HL-60 (cell line): ENCODE results near the gene TTI1.

Experiments used
- CTCF ChIP-seq: IDR thresholded peaks from one replicate; pipeline ENCODE4 v1.5.1; 2011; ENCODE audit warnings: low read length, control low read depth, inconsistent platforms; ENCODE audit not compliant: insufficient read depth
- GABPA ChIP-seq: IDR thresholded peaks from 2 replicates; pipeline ENCODE4 v1.6.1; 2012; ENCODE audit warnings: low read depth
- POLR2AphosphoS5 ChIP-seq: IDR thresholded peaks from 2 replicates; pipeline ENCODE4 v1.6.1; 2012; ENCODE audit warnings: low read depth
- REST ChIP-seq: IDR thresholded peaks from 2 replicates; pipeline ENCODE4 v1.6.1; 2012; ENCODE audit warnings: low read depth; ENCODE audit not compliant: insufficient replicate concordance

GRCh38 chr20:38023181-38024001 is 9.9 kb downstream of the TTI1 start:
- TF ChIP-seq CTCF (no peak), GABPA (peak; percentile 70), POLR2AphosphoS5 (no peak), REST (no peak)
